Epithelial cell of esophagus (primary cell): ENCODE data around the gene PDZD4.

ENCODE experiments used
- DNase-seq: peaks from one replicate; pipeline ENCODE4 v3.0.0; 2010; ENCODE audit warnings: low read depth
- H3K4me3 ChIP-seq: 2 replicates; pipeline ENCODE4 v1.5.1; 2011; ENCODE audit warnings: mild to moderate bottlenecking, low read length, control low read depth
- TF ChIP-seq, protein P1 (sequence below): IDR thresholded peaks from 2 replicates; pipeline ENCODE4 v1.5.1; 2011; ENCODE audit warnings: low read depth, mild to moderate bottlenecking, low read length, control low read depth, inconsistent platforms; ENCODE audit not compliant: insufficient read depth; ENCODE audit errors: missing control alignments

Gene PDZD4

DNA sequence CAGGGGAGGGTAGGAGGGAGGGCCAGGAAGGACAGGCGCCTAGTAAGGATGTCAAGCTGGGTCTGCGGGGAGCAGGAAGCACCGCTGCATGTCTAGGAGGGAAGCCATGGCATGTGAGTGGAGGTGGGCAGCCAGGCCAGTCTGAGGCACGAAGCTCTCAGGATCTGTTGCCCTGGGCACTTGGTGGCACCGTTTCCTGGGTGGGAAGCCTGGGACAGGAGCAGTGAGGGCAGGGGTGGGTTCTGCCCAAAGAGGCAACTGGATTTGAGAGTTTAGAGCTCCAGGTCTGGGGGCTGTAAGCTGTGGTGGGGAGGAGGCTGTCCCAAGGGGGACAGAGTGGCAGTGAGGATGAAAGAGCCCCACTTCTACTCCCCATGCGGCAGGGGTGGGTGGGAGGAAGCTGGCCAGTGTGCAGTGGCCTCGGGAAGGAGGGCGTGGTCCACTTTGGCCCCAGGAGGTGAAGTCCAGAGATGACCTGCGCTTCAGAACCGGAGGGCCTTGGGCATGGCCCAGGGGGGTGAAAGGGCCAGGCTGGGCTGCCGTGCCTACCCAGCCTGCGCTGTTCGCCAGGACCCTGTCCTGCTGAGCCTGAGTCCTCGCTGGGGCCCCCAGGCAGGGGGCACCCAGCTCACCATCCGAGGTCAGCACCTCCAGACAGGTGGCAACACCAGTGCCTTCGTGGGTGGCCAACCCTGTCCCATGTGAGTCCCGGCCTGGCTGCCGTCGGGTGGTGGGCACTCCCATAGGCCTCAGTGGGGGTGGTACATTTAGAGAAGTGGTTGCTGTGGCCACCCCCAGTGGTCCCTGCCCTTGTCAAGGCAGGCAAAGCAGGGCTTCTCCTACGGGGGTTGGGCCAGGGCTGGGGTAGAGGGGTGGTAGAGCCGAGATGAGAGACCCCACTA lies 57.8 kb downstream of the PDZD4 start:
- TF ChIP-seq, protein P1, sequence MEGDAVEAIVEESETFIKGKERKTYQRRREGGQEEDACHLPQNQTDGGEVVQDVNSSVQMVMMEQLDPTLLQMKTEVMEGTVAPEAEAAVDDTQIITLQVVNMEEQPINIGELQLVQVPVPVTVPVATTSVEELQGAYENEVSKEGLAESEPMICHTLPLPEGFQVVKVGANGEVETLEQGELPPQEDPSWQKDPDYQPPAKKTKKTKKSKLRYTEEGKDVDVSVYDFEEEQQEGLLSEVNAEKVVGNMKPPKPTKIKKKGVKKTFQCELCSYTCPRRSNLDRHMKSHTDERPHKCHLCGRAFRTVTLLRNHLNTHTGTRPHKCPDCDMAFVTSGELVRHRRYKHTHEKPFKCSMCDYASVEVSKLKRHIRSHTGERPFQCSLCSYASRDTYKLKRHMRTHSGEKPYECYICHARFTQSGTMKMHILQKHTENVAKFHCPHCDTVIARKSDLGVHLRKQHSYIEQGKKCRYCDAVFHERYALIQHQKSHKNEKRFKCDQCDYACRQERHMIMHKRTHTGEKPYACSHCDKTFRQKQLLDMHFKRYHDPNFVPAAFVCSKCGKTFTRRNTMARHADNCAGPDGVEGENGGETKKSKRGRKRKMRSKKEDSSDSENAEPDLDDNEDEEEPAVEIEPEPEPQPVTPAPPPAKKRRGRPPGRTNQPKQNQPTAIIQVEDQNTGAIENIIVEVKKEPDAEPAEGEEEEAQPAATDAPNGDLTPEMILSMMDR = no peak
- no peak overlapping the region for H3K4me3 ChIP-seq
- DNase-seq = no peak

GRCh38 chrX:153771415-153772315 lies 58.7 kb downstream of the PDZD4 start:
- H3K4me3 ChIP-seq = no peak overlapping the region
- DNase-seq = no peak
- TF ChIP-seq, protein P1 = no peak

DNA sequence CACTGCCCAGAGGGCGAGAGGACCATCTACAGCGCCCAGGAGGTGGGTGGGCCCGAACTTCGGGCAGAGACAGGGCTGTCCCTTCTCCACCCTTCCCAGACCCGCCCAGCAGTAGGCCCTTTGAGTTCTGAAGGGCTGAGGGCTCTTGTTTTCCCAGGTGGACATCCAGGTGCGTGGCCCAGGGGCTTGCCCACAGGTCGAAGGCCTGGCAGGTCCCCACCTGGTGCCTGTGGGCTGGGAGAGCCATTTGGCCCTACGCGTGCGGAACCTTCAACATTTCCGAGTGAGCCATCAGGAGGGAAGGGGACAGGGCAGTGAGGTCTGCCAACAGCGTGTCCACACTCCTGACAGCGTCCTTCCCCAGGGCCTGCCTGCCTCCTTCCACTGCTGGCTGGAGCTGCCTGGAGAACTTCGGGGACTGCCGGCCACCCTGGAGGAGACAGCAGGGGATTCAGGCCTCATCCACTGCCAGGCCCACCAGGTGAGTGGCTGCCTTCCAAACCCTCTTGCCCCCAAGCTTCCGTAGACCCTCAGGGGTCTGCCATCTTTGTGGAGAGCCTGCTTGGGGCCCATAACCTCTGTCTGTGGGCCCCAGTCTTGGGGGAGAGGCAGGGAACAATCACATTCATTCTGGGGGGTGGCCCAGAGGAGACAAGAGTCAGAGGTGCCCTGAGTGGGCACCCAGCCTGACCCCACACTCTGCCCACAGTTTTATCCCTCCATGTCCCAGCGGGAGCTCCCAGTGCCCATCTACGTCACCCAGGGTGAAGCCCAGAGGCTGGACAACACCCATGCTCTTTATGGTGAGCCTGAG lies 59.5 kb downstream of the PDZD4 start:
- H3K4me3 ChIP-seq = no peak overlapping the region
- TF ChIP-seq, protein P1 = no peak
- no peak for DNase-seq

DNA sequence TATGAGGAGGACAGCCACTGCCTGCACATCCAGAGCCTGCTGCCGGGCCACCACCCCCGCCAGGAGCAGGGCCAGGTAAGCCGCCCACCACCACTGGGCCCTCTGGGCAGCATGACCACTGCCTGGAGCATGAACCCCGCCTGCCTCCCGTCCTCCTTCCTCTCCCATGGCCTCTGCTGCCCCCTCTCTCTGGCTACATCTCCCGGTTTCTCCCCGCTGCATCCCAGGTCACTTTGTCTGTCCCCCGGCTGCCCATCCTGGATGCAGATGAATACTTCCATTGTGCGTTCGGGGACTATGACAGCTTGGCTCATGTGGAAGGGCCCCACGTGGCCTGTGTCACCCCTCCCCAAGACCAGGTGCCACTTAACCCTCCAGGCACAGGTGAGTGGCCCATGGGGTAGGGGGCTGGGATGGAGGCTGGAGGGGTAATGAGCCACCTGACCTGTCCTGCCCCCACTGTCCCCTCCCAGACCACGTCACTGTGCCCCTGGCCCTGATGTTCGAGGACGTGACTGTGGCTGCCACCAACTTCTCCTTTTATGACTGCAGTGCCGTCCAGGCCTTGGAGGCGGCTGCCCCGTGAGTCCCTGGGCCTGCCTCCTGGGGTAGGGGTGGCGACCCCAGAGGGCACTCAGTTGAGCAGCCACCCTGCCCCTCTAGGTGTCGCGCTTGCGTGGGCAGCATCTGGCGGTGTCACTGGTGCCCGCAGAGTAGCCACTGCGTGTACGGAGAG lies 60.3 kb downstream of the PDZD4 start:
- DNase-seq = no peak
- TF ChIP-seq, protein P1 = no peak
- no peak overlapping the region for H3K4me3 ChIP-seq

GRCh38 chrX:153769158-153769864 lies 61.0 kb downstream of the PDZD4 start:
- DNase-seq = no peak
- TF ChIP-seq, protein P1 = no peak
- H3K4me3 ChIP-seq = no peak overlapping the region
